ENCODE measurements around the gene OPN4.

The OPN4 gene

GRCh38 chr10:86699991-86700840 is 45.9 kb downstream of the OPN4 start:
- no peak for DNase-seq (ENCODE audit: low spot score)

GRCh38 chr10:86700851-86701617 is 46.7 kb downstream of the OPN4 start:
- no peak for DNase-seq (ENCODE audit: low spot score)

DNA sequence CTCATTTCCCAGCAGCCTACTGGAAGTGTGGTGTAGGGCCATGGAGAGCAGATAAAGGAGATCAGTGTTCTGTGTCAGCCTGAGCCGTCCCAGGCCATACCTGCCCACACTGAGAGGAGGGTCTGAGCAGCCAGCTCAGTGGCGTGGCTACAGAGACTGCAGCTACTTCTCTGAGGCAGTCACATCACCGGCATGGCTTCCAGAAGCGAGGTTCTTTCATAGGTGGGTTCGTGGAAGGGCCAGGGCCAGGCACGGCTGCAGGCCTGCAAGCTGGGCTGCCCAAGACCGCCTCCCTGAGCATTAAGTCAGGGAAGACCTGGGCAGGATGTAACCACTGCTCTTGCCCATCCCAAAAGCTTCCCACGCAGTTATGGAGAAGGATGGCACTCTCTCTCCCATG is 48.8 kb downstream of the OPN4 start:
- no peak for DNase-seq (ENCODE audit: low spot score)

DNA sequence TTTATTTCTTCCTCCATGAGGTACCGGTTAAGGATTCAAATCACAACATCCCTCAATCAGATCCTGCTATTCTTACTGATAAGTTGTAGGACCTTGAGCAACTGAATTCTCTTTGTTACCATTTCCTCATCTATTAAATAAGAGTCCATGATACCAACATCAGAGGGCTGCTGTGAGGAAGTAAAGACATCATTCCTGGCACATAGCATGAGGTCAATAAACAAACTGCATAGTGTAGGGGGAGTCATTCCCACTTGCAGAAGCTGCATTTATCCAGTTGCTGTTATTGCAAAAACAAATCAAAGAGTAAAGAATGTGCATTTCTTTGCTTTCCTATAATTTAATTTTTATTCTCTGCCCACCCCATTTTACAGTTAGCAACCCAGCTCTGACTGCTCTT is 50.8 kb downstream of the OPN4 start:
- no peak for DNase-seq (ENCODE audit: low spot score)

DNA sequence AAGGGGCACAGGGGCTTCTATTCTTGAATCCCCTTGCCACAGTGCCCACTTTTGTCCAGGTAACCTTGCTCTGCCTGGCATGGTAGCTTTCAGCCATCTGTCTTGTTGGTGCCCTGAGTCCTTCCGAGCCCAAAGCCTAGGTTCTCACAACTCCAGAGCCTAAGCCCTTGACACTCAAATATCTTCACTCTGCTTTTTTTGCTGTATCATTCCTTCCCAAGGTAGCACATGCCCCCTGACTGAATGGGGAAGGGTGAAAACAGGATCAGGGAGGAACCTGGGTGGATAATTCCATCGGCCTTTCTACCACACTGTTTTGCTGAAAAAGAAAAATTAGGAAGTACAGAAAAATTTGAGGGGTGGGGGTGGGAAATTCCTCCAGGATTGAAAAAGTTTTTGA is 51.6 kb downstream of the OPN4 start:
- no peak for DNase-seq (ENCODE audit: low spot score)

DNA sequence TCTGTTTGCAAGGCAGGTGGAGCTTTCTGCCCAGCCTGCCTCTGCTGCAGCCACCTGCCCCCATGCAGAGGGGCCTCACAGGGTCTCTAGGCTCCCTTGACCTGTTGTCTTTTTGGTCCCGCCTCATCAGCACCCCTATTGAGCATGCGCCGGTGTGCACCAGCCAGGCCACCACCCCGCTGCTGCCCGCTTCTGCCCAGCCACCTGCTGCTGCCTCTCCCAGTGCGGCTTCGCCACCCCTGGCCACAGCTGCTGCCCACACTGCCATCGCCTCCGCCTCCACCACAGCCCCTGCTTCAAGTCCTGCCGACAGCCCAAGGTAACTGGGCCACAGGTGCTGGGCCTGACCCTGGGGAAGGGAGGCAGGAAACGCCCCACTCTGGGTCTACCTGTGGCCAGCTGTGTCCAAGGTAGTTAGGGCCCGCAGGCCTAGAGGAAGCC is 52.1 kb downstream of the OPN4 start:
- DNase-seq (ENCODE audit: low spot score), result no peak

GRCh38 chr10:86706977-86707376 is 52.6 kb downstream of the OPN4 start:
- DNase-seq (ENCODE audit: low spot score), result no peak

DNA sequence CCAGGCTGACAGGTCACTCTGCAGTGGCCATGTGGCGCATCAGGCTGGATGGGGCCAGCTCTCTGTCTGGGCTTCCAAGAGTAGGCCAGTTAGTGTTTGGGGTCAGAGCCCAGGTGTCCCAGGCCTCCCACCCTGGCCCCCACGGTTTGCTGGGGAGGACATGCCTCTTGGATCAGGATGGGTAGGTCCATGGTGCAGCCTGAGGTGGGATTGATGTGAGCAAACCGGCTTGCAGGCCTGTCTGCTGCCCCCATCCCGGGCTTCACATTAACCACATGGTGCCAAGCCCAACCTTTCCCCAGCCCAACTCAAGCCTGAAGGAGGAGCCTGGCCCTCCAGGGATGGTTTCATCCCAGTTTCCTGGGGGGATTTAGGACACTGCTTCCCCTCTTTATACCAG is 53.2 kb downstream of the OPN4 start:
- DNase-seq (ENCODE audit: low spot score), result no peak

DNA sequence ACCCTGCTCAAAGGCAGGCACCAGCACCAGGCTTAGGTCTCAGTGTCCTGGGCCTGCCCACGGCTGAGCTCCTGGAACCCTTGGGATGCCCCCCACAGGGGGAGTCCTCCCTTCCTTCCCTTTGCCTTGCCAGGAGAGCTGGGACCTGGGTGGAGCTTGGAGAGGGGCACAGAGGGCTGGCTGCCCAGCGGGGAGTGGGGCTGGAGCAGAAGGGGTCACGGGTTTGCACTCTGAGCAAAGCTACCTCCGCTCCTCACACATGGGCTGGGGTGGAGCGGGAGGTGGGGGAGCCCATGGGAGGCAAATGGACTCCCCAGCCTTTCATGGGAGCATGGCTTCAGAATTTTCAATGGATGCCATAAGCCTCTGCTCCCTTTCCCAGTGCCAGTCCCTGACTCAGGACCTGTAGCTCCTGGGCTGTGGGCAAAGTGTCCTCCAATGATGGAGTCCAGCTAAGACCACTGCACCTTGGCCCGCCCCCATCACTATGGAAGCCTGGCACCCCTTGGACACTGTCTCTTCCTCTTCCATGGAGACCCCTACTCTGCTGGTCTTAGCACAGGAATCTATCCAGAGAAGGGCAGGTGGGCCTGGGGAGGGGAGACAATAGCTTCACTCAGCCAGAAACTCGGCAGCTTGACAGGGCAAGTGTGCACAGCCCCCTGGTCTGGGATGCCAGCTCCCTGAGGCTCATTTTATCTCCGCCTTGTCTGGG is 53.9 kb downstream of the OPN4 start:
- DNase-seq (ENCODE audit: low spot score), result no peak

DNA sequence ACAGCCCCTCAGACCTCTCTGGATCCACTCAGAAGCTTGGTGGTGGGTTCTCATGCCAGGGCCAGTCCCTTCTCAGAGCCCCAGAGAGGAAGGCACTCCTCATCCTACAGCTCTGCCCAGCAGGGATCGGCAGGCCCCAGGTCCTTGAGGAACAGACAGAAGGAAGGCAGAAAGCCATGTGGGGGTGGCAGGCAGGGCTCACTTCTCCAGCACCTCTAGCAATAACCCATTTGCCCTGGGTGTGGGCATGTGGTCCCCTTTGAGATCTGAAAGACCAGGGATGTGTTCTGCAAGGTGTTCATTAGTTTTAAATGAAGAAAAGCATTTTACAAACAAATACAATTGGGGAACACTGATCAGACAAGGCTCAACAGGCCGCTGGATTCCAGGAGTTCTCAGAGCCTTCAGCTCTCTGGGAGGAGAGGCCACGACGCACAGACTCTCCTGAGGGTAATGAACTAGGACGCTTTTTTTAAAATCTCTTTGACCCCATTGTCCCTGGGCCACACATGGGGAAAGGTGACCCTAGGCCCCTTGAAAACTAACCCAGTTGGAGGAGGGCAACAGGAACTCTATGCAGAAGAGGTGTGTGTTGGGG is 54.5 kb downstream of the OPN4 start:
- DNase-seq (ENCODE audit: low spot score), result no peak

DNA sequence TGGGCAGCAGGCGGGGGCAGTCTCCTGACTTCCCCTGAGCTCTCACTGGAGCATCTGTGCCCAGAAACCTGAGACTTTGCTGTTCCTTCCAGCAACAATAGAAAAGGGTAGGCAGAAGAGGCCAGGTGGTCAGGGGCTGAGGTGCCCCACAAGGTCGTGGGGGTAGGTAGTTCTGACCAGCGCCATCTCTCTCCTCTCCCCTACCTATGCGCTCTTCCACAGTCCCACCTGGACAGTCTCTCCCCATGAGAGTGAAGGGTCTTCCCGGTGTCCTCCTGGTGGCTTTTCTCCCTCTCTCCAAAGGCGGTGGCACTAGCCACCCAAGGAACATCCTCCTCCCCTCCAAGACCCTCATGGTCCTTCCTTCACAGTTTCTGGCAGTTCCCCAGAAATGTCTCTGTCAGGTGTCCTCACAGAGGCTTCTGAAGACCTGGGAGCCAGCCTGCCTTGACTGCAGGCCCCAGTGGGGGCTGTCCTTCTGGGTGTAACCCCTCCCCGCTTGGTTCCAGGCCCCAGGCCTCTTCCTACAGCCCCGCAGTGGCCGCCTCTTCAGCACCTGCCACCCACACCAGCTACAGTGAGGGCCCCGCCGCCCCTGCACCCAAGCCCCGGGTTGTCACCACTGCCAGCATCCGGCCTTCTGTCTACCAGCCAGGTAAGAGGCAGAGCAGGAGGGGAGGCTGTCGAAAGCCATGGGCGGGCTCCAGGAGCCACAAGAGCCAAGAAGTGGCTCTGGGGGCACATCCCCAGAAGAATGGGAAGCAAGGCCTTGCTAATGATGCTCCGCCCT is 55.2 kb downstream of the OPN4 start:
- DNase-seq (ENCODE audit: low spot score), result no peak

GRCh38 chr10:86710987-86711512 is 56.7 kb downstream of the OPN4 start:
- peak; percentile 78 for DNase-seq (ENCODE audit: low spot score)

DNA sequence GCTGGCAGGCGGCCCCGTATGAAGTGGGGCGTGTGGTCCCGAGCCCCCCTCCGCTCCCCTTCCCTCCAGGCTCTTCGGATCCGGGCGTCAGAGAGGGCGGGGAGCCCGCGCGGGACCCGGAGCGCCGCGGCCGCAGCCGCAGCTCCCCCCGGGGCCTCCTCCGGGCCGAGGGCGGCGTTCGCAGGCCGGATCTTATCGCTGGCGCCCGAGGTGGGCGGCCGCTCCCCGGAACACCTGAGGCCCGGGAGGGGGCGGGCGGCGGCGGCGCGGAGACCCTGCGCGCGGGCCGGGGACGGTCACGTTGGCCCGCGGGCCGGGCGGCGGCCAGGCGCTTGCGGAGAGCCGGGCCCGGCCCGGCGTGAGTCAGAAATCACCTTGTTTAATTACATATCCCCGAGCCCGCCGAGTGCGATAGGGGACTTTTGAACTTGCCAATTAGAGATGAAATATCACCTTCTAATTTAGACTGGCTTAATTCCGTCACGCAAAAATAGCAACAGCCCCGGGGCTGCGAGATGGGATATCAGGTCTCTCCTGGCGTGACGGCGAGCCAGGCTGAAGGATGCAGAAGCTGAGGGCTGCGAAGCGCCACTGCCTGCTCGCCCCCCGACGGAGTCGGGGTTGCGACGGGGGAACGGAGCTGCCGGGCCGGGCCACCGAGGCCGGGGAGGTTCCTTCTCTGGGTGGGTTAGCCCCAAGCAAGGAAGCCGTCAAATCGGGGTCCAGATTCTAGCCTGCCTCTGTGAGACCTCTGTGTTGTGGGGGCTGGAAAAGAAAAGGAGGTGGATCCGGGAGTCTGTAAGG is 57.4 kb downstream of the OPN4 start:
- DNase-seq (ENCODE audit: low spot score), result peak; percentile 32

GRCh38 chr10:86712317-86712707 is 58.0 kb downstream of the OPN4 start:
- DNase-seq (ENCODE audit: low spot score), result peak; percentile 16

DNA sequence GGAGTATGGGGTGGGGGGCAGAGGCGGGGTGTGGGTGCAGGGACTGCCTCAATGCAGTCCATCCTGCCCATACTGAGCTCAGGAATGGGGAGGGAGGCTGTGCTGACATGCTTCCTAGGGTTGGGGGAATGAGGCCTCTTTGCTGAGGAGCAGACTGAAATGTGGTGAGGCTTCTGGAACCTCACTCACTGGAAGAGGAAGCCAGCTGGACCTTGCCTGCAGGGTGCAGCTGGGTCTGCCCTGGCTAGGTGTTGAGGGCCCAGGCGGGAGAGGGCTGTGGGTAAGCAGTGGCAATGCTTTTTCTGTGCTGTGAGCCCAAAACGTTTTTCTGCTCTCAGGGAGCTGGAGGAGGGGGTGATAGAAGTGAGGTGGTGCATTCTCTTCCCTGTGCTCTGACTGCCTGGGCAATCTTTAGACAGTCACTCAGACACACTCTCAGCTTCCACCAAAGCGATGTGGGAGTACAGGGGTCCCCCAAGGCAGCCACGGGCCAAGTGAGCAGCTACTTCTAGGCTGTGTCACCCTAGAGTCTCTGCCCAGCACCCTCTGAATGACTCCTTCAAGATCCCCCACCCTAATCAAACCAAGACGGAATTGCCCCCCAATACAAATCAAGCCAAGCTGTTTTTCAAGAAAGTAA is 60.9 kb downstream of the OPN4 start:
- DNase-seq (ENCODE audit: low spot score), result no peak

DNA sequence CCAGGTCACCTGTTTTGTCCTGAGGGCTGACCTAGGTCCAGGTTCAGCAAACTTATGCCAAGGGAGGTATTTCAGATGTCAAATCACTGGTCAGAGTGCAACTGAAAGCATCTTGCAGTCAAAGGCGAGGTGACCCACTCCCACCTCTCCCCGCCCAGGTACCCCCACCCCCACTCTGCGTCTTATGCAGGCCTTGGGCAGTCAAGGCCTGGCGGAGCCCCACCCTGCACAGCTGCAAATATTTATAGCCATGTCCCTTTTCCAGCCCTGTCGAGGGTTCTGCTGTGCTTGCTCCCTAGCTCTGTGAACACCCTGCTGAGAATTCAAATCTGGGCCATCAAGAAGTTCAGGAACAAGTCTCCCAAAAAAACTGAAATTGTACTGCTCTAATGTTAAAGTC is 61.5 kb downstream of the OPN4 start:
- DNase-seq (ENCODE audit: low spot score), result no peak

Measured in SW480 (cell line).